22Rv1 (cell line): Measurements from ENCODE around the gene LAT.

Source experiments
- H3K27ac ChIP-seq: fragments of 450-650 bp; 2 replicates; pipeline ENCODE4 v1.5.1; 2017
- CTCF ChIP-seq: fragments of 450-650 bp; IDR thresholded peaks from 2 replicates; pipeline ENCODE4 v1.5.1; 2017; ENCODE audit warnings: mild to moderate bottlenecking
- ZFX ChIP-seq: fragments of 450-650 bp; IDR thresholded peaks from 2 replicates; pipeline ENCODE4 v1.6.1; 2017; ENCODE audit warnings: antibody characterized with exemption, borderline replicate concordance

The LAT gene

GRCh38 chr16:29025218-29025617 lies 40.4 kb downstream of the LAT start:
- TF ChIP-seq CTCF (no peak), ZFX (no peak)
- H3K27ac ChIP-seq = no peak overlapping the region

DNA sequence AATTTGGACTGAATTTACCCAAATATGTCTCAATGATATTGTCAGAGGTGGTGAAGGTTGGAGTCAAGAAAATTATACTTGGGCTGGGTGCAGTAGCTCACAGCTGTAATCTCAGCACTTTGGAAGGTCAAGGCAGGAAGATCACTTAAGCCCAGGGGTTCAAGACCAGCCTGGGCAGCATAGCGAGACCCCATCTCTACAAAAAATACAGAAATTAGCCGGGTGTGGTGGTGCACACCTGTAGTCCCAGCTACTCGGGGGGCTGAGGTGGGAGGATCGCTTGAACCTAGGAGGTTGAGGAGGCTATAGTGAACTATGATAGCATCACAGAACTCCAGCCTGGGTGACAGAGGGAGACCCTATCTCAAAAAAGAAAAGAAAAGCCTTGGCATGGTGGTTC lies 40.9 kb downstream of the LAT start:
- H3K27ac ChIP-seq = no peak overlapping the region
- TF ChIP-seq CTCF (no peak), ZFX (no peak)

DNA sequence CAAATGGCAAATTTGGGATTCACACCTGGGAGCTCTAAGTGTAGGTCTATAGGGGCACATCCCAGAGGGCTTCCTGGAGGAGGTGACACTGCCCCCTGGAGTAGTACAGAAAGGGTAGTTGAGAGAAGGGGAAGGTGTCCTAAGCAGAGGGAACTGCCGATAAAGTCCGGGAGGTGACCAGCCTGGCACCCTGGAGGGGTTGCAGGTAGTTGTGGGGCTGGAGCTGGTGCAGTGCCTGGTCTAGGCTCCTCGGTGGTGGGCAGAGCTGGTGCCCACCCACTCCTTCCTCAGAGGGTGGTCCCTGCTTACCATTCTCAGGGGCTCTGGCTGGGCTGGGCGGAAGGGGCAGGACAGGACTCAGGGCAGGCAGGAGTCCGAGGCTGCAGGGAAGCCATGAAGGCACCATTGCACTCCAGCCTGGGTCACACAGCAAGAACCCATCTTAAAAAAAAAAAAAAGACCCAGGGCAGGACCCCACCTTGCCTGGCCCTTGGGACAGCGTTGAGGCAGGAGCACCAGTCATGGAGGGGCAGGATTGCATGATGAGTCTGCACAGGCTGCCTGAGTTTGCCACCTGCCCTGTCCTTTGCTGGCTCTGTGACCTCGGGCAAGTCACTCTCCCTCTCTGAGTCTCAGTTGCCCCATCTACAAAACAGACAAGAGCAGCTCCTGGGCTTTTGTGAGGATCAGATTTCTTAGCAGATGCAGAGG lies 43.8 kb downstream of the LAT start:
- no peak for TF ChIP-seq ZFX
- TF ChIP-seq CTCF = no peak
- H3K27ac ChIP-seq = no peak overlapping the region

DNA sequence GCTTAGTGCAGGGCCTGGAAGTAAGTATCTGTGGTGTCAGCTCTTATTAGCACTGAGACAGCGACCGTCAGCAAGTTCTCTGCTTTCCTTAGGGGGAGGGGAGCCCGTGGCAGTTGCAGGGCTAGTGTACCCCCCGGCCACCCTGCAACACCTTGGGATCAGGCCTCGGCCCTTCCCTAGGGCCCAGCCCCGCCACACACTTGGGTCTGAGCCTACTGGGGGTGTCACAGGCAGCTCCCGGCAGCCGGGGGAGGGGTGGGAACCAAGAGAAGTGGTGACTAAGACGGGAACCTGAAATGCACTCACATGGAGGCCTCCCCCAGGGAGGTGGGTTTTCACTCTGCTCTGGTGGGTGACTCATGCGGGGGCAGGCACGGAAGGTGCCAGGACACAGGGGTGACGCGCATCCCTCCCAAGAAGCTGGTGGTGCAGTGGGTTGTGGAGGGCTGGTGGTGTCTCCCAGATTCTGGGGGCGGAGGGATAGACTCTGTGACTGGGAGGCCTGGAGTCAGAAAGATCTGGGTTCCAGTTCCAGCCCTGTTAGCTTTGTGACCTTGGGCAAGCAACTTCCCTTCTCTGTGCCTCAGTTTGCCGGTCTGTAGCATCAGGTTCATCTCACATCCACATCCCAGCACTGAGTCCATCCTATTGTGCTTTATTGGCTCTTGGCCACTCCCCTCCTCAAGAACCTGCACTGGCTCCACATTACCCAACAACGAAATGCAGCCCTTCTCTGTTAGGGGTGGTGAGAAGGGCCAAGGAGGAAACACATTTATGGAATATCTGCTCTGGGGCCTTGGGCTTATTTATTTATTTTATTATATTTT lies 44.5 kb downstream of the LAT start:
- no peak overlapping the region for H3K27ac ChIP-seq

DNA sequence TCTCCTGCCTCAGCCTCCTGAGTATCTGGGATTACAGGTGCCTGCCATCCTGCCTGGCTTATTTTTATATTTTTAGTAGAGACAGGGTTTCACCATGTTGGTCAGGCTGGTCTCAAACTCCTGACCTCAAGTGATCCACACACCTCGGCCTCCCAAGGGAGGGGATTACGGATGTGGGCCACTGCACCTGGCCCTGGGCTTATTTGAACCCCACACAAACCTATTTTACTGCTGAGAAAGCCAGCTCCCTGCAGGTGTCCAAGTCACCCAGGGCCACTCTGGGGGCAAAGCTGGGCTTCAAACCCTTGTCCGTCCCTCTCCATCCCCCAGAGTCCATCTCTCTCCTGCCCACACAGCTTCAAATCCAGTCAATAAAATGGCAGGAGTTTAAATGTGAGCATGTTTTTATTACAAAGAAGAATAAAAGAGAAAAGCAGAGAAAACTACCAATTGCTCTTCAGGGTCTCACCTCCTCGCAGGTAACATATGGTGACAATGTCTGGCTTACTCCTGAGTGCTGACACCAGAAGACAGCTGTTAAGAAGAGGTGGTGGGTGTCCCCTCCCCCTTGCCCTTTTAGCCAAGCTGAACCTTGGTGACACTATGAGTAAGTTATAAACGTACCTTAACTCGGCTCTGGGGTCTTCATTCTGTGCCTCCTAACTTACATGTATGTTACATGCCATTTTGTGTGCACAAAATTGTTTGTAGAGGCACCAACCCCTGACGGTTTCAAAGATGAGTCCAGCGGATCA lies 45.4 kb downstream of the LAT start:
- H3K27ac ChIP-seq = no peak overlapping the region
- TF ChIP-seq CTCF (no peak), ZFX (no peak)

More for the DNA sequence above, 44.5 kb downstream of the LAT start:
- TF ChIP-seq CTCF (no peak), ZFX (no peak)
